ENCODE measurements around the gene BCL11B.

Gene BCL11B

GRCh38 chr14:99201351-99202073, 70.5 kb downstream of the BCL11B start:
- TF ChIP-seq CTCF (IDR thresholded peaks at IDR 0.05; ENCODE audit: insufficient read depth, missing control alignments) = no peak
- FAIRE-seq (no peak), DNase-seq (ENCODE audit: insufficient read length, low spot score) (no peak)

- FAIRE-seq = no peak
- DNase-seq (ENCODE audit: insufficient read length, low spot score) = no peak
- TF ChIP-seq CTCF (IDR thresholded peaks at IDR 0.05; ENCODE audit: insufficient read depth, missing control alignments) = no peak
These were observed 71.4 kb downstream of the BCL11B start for GRCh38 chr14:99200654-99201005.

GRCh38 chr14:99199846-99200653, 71.9 kb downstream of the BCL11B start:
- no peak for TF ChIP-seq CTCF (IDR thresholded peaks at IDR 0.05; ENCODE audit: insufficient read depth, missing control alignments)
- no peak for DNase-seq (ENCODE audit: insufficient read length, low spot score)
- no peak for FAIRE-seq

GRCh38 chr14:99198746-99199502, 73.1 kb downstream of the BCL11B start:
- no peak for TF ChIP-seq CTCF (IDR thresholded peaks at IDR 0.05; ENCODE audit: insufficient read depth, missing control alignments)
- FAIRE-seq = no peak
- DNase-seq (ENCODE audit: insufficient read length, low spot score) = no peak

- no peak for TF ChIP-seq CTCF (IDR thresholded peaks at IDR 0.05; ENCODE audit: insufficient read depth, missing control alignments)
- no peak for FAIRE-seq
- no peak for DNase-seq (ENCODE audit: insufficient read length, low spot score)
These were observed 75.7 kb downstream of the BCL11B start for GRCh38 chr14:99196310-99196650.

GRCh38 chr14:99195602-99196309, 76.2 kb downstream of the BCL11B start:
- no peak for FAIRE-seq
- TF ChIP-seq CTCF (IDR thresholded peaks at IDR 0.05; ENCODE audit: insufficient read depth, missing control alignments) = no peak
- DNase-seq (ENCODE audit: insufficient read length, low spot score) = no peak

Data from D721Med (cell line).